Peyer's patch (tissue), 4 donors: ENCODE data around the gene ANK2. TPM values are rescaled to one million over a fixed set of nuclear protein-coding genes. Genes with fewer than 3 reads are reported as not detected.

Experiments used
- DNase-seq, 3 donors: peaks; one replicate each; pipeline ENCODE4 v3.0.0-alpha.2; 2017 to 2019
- H3K27ac ChIP-seq, 4 donors: fragments of 200-600 bp; sonication (generic); one replicate each; pipeline ENCODE4 v1.5.1; 2016 to 2019
- H3K27me3 ChIP-seq, 2 donors: fragments of 200-600 bp; sonication (generic); one replicate each; pipeline ENCODE4 v1.5.1; 2019
- H3K36me3 ChIP-seq, 3 donors: fragments of 200-600 bp; sonication (generic); one replicate each; pipeline ENCODE4 v1.5.1; 2016 to 2019
- H3K4me1 ChIP-seq, 4 donors: fragments of 200-600 bp; sonication (generic); one replicate each; pipeline ENCODE4 v1.5.1; 2016 to 2019
- H3K4me3 ChIP-seq, 4 donors: fragments of 200-600 bp; sonication (generic); 1 replicate in 3 of 4; 2 replicates in 1 of 4; pipeline ENCODE4 v1.5.1; 2016 to 2019; ENCODE audit warnings: mild to moderate bottlenecking in 1 of 4
- H3K9me3 ChIP-seq, 4 donors: fragments of 200-600 bp; sonication (generic); one replicate each; pipeline ENCODE4 v1.5.1; 2016 to 2019; ENCODE audit warnings: mild to moderate bottlenecking in 1 of 4
- POLR2A ChIP-seq, 2 donors: fragments of 450-650 bp; IDR thresholded peaks; one replicate each; pipeline ENCODE4 v1.5.1; 2017; ENCODE audit warnings: antibody characterized with exemption in 2 of 2, mild to moderate bottlenecking in 2 of 2, moderate library complexity in 2 of 2
- total RNA-seq, 4 donors: library from RNA; depleted of rRNA; stranded (reverse); fragments of >200 nt; gene quantifications; one replicate each; pipeline ENCODE4 v1.1.0, GENCODE V29; 2016
- TF ChIP-seq, protein P1 (sequence below), 6 experiments: fragments of 450-650 bp in 4 of 6; fragments of 200-600 bp in 2 of 6; sonication (generic) in 1 of 6; IDR thresholded peaks; one replicate each; pipeline ENCODE4 v1.5.1; 2017 to 2019; ENCODE audit warnings: antibody characterized with exemption in 6 of 6, mild to moderate bottlenecking in 3 of 6, moderate library complexity in 1 of 6

ANK2 gene
- total RNA-seq, 4 donors from 2014 or later = 5.3 to 85.0 (median 21.1) TPM

DNA sequence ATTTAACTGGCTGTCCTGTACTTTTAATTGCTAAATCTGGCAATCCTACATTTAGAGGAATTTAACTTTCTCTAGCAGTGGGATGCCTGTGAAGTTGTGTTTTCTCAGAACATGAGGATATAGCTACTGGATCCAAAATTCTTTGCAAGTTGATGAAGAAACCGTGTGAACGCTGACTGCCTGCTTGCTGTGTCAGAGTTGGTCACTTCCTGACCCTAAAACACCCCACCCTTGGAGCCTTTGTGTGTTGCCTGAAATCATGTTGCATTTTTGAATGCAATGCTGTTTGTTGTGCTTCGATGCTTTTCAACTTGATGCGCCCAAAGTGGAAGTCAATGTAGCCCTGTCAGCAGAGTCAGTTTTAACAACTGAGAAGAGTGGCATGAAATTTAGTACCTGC, 211.2 kb downstream of the ANK2 start:
- H3K4me1 ChIP-seq = no peaks in the 10 kb centered on the region
- H3K36me3 ChIP-seq = no peaks in the 10 kb centered on the region
- H3K27ac ChIP-seq = no peak overlapping the region
- DNase-seq = no peak
- H3K4me3 ChIP-seq = no peak overlapping the region
- H3K27me3 ChIP-seq = no peaks in the 10 kb centered on the region
- no peaks in the 10 kb centered on the region for H3K9me3 ChIP-seq
- TF ChIP-seq, protein P1, sequence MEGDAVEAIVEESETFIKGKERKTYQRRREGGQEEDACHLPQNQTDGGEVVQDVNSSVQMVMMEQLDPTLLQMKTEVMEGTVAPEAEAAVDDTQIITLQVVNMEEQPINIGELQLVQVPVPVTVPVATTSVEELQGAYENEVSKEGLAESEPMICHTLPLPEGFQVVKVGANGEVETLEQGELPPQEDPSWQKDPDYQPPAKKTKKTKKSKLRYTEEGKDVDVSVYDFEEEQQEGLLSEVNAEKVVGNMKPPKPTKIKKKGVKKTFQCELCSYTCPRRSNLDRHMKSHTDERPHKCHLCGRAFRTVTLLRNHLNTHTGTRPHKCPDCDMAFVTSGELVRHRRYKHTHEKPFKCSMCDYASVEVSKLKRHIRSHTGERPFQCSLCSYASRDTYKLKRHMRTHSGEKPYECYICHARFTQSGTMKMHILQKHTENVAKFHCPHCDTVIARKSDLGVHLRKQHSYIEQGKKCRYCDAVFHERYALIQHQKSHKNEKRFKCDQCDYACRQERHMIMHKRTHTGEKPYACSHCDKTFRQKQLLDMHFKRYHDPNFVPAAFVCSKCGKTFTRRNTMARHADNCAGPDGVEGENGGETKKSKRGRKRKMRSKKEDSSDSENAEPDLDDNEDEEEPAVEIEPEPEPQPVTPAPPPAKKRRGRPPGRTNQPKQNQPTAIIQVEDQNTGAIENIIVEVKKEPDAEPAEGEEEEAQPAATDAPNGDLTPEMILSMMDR (IDR thresholded peaks at IDR 0.05) = no peak
- TF ChIP-seq POLR2A (IDR thresholded peaks at IDR 0.05) = no peak

DNA sequence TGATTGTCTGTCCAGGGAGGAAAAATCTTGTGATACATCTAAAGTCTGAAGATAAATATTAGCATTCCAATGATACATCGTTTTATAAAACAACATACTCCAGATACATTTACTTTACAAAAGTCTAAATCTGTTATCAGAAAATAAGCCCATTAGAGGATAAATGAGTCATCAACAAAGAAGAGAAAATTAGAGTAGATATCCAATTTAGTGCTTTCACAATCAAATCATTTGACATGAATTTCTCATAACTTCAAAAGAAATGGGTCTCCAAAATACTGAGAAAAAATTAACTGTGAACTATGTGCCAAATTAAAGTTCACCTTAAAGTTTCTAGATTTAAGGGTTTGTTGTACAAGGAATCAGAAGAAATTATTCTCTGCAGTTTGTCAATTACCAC, 213.8 kb downstream of the ANK2 start:
- TF ChIP-seq, protein P1 (IDR thresholded peaks at IDR 0.05) = no peak
- no peak for TF ChIP-seq POLR2A (IDR thresholded peaks at IDR 0.05)
- no peaks in the 10 kb centered on the region for H3K27me3 ChIP-seq
- H3K9me3 ChIP-seq = no peaks in the 10 kb centered on the region
- DNase-seq = no peak
- H3K36me3 ChIP-seq = no peaks in the 10 kb centered on the region
- no peaks in the 10 kb centered on the region for H3K4me1 ChIP-seq
- H3K27ac ChIP-seq = no peak overlapping the region
- H3K4me3 ChIP-seq = no peak overlapping the region

DNA sequence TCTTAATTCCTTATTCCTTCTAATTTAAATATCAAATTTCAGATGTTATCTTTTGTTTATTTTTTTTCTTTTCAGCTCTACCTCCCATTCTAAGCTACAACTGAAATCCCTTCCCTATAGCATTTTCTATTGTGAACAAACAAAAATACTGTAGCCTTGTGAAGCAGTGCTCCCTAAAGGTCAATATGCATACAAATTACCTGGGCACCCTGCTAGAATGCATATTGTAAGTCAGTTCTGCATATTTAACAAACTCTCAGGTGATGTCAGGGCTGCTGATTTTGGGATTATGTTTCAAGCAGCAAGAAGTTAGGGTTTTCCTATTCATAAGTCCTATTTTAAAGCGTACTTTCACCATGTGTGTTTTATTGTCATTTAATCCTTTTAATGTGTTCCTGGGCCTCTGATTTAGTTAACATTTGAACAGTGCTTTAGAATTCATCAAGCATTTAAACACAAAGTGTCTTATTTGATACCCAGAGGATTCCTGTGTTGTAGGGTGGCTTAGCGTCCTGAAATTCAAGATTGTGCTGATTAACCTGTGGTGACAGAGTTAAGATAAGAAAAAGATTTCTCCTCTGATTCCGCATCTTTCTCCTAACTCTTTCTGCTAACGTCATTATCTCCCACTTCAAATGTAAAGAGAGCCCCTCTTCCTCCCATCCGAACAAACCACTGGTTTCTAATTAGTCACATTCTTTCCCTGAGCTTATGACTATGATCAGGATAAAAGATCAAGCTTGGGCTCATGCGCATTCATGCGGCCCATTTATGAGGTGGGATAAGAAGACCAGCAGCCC, 221.3 kb downstream of the ANK2 start:
- H3K4me3 ChIP-seq = no peak overlapping the region
- no peaks in the 10 kb centered on the region for H3K27me3 ChIP-seq
- no peak for DNase-seq
- H3K36me3 ChIP-seq = no peaks in the 10 kb centered on the region
- TF ChIP-seq, protein P1 (IDR thresholded peaks at IDR 0.05) = no peak
- TF ChIP-seq POLR2A (IDR thresholded peaks at IDR 0.05) = no peak
- no peaks in the 10 kb centered on the region for H3K4me1 ChIP-seq
- no peak overlapping the region for H3K27ac ChIP-seq
- no peaks in the 10 kb centered on the region for H3K9me3 ChIP-seq

GRCh38 chr4:113272523-113272922, 223.1 kb downstream of the ANK2 start:
- Histone ChIP-seq H3K4me3 (no peak overlapping the region), H3K27ac (no peak overlapping the region), H3K9me3 (no peaks in the 10 kb centered on the region), H3K4me1 (no peaks in the 10 kb centered on the region), H3K36me3 (no peaks in the 10 kb centered on the region), H3K27me3 (no peaks in the 10 kb centered on the region)
- DNase-seq = no peak
- TF ChIP-seq, protein P1 (IDR thresholded peaks at IDR 0.05) = no peak
- TF ChIP-seq POLR2A (IDR thresholded peaks at IDR 0.05) = no peak

- Histone ChIP-seq H3K27ac (no peak overlapping the region), H3K4me1 (no peaks in the 10 kb centered on the region), H3K36me3 (no peaks in the 10 kb centered on the region), H3K4me3 (no peak overlapping the region), H3K27me3 (no peaks in the 10 kb centered on the region), H3K9me3 (no peaks in the 10 kb centered on the region)
- DNase-seq = no peak
- TF ChIP-seq, protein P1 (IDR thresholded peaks at IDR 0.05) = no peak
- no peak for TF ChIP-seq POLR2A (IDR thresholded peaks at IDR 0.05)
These were observed 224.3 kb downstream of the ANK2 start for GRCh38 chr4:113273721-113274220.
